GM18519 (cell line): ENCODE results near the gene SRR.

Experiments
- ATAC-seq: cut with Tn5 transposase; IDR thresholded peaks from one replicate; pipeline ENCODE4 v1.9.1; 2021; ENCODE audit warnings: mild to moderate bottlenecking, moderate library complexity; ENCODE audit not compliant: unreplicated experiment, low FRiP score

SRR gene

DNA sequence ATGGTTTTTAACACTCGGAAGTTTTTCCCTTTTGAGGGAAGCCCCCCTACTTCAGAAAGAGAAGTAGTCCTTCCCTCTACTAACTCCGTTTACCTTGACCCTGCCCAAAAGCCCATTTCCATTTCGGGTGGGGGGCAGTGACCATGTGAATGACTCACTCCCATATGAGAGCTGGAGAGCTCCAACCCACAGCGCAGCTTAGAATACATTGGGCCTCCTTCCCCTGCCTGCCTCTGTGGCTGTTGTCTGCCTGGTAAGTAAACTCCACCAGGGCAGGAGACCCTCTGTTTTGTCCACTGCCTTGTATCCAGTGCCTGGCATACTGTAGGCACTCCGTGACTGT is 34.5 kb downstream of the SRR start:
- no peak for ATAC-seq

DNA sequence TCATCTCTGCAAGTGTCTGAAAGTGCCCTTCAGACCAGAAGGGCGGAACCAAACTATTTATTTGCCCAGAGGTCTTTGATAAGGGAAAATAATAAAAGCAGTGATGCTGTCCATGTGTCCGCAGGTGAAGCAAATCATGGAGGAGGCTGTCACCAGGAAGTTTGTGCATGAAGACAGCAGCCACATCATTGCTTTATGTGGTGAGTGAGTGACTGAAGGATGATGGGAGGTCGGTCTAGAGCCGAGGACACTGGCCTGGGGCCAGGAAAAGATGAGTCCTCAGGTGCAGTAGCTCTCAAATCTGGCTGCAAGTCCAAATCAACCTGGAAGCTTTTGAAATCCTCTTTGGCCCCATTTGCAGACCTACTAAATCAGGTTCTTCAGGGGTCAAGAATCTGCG is 39.7 kb downstream of the SRR start:
- ATAC-seq = no peak

DNA sequence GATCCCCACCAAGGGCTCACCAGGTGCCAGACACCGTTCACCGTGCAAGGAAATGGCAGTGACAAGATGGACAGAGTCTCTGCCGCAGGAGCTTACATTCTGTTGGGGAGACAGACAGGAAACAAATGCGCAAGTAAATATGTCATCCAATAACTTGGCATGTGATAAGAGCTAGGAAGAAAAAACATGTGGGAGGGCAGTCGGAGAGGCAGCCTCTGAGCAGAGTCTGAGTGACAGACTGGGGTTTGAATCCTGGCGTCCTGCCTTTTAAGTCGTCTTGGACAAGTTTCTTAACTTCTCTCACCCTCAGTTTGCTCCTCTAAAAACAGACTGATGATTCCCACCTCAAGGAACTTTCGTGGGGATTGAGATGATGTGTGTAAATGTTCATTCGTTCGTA is 40.8 kb downstream of the SRR start:
- no peak for ATAC-seq

DNA sequence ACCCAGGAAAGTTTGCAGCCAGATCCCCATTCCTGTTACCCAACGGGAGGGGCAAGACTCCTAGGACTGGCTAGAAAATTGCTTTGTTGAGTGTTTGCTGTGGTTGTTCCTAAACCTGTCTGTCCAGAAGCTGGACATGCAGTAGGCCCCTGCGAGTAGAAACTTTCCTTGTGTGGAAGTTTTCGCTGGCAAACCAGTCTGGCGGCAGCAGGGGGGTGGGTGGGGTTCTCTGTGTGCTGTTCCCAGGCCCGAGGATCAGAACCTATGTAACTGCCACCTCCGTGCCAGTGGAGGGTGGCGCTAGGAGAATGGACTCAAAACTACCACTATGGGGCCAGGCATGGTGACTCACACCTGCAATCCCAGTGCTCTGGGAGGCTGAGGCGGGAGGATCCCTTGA is 42.7 kb downstream of the SRR start:
- no peak for ATAC-seq

DNA sequence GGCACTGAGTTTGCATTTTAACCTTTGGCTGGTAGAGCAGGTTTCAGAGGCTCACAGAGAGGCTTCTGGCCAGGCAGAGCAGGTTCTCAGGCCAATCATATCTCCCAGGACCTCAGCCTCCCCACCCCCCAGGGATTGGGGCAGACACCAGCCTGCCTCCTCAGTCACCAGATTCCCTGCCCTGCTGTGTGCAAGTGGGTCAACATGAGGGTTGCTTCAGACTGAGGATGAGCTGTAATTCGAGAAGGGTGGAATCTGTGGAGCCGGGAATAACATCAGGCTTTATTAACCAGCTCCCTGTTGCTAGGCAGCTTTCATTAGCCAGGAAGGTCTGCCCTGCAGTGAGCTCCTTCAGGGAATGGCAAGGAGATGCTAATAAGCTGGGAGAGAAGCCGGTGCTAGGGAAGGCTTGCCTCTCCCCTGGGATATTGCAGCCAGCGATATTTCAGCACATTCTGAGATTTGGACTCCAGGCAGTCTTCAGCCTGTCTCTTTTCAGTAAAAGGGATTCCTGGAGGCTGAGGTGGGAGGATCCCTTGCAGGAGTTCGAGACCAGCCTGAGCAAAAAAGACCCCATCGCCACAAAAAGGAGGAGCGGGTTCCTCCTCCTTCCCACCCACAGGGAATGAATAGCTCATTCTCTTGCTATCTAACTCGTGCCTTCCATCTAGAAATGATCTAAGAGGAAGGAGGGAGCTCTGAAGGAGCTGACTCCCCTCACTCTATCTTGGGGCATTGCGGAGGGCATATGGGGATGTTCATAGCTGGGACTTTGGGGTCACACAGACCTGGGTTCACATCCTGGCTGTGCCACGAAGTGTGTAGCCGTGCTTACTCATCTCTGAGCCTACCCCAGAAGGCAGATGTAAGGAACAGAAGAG is 44.3 kb downstream of the SRR start:
- no peak for ATAC-seq

DNA sequence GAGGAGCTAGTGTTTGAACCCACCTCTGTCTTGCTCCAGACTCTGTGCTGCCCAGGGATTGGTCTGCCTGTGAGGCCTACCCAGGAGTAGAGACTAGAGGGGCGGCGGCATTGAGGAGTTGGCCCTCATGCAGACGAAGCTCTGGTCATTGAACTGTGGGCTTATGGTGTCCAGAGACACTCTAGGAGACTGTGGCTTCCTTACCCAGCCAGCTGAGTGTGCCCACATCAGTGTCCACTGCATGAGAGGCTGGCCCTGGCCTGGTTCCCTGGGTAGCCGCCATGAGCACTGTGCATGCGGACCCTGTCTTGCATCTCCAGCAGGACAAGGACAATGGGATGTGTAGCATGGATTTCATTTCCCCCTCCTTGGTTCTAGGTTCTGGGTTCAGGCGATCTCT is 47.5 kb downstream of the SRR start:
- no peak for ATAC-seq

DNA sequence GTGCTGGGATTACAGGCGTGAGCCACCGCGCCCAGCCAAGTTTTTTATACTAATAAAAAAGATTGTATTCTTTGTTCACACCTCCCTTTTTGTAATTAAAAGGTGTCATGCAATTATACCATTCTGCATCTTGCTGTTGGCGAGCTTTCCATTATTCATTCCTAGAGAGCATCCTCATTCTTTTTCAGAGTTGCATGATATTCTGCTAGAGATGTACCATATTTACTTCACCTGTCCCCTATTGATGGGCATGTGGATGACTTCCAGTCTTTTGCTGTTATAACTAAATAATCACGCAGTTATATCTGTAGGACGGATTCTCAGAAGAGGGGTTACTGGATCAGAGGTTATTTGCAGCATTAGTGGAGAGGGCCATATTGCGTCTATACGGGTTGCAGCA is 50.6 kb downstream of the SRR start:
- no peak for ATAC-seq

DNA sequence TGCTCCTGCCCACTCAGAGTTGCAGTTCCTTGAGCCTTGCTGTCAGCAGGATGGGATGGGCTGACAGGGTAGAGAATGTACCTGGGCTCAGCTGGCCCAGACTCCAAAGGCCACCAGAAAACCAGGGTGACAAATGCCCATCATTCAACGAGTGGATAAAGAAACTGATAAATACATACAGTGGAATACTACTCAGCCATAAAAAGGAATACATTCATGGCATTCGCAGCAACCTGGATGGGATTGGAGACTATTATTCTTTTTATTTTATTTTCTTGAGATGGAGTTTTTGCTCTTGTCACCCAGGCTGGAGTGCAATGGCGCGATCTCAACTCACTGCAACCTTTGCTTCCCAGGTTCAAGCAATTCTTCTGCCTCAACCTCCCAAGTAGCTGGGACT is 53.5 kb downstream of the SRR start:
- no peak for ATAC-seq

DNA sequence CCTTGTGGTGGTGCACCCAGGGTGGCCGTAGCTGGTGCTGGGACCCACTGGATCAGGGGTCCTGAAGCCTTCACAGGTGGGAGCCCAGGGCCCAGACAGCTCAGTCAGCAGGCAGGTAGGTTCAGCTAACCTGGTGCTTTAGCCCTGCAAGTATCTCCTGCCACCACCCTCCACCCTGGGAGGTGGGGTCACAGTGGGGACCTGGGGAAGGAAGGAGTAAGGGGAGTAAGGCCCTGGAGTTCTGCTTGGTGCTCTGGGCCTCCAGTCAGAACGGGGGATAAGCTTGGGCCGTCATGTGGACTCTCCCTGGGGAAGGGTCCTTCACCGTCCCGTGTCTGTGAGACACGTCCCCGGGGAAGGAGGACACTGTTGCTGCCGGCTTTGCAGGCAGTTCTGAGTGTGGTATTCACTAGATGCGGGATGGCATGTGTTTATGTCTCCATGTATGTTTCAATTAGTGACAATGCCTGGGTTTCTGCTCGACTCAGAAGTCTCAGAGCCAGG is 54.2 kb downstream of the SRR start:
- ATAC-seq = no peak

DNA sequence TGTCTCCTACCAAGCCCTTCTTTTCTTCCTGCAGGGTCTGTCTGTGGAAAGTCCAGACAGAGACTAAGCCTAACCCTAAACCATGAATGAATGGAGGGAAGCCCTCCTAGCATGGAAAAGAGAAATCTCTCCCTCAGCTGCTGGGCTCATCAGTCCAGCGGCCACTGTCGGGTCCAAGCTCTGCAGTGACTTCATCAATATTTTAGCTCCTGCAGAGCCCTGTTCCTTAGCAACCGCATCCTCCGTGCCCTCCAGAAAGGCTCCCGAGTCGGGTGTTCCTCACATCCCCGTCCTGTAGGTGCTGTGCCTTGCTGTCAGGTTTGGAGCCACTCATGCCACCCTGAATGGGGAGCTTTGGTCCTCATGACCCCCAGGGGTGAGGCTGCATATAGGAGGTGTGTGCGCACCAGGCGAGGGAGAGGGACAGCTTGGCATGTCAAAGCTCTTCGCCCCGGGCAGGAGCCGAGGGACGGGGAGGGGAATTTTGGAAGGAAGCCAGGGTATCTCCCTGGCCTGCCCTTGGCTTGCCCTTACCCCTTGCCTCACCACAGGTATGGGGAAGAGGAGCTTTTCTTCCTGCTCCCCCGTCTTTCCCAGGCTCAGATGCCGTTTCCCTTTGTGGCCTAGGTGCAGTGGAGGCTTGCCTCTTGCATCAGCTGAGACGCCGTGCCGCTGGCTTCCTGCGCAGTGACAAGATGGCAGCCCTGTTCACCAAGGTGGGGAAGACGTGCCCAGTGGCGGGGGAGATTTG is 57.4 kb downstream of the SRR start:
- ATAC-seq = no peak

DNA sequence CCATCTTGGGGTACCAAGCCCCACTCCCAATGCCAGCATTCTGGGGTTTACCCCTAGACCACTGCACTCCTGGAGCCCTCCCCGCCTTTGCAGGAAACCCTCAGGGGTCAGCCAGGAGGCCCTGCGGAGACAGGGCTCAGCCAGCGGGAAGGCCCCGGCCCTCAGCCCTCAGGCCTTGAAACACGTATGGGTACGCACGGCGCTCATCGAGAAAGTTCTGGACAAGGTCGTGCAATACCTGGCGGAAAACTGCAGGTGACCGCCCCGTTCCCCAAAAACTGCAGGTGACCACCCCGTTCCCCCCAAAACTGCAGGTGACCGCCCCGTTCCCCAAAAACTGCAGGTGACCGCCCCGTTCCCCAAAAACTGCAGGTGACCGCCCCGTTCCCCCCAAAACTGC is 58.3 kb downstream of the SRR start:
- no peak for ATAC-seq

DNA sequence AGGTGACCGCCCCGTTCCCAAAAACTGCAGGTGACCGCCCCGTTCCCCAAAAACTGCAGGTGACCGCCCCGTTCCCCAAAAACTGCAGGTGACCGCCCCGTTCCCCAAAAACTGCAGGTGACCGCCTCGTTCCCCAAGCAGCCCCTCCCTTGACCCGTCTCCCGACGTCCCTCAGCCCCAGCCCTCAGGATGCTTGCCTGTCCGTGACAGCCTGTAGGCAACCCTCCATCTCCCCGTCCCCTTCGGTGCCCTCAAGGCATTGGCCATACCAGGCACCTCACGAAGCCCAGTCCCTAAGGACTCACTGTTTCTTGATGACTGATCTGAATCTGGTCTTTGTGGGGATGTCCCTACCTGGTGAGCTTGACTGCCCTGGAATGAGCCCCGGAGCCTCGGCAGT is 58.7 kb downstream of the SRR start:
- ATAC-seq = no peak

DNA sequence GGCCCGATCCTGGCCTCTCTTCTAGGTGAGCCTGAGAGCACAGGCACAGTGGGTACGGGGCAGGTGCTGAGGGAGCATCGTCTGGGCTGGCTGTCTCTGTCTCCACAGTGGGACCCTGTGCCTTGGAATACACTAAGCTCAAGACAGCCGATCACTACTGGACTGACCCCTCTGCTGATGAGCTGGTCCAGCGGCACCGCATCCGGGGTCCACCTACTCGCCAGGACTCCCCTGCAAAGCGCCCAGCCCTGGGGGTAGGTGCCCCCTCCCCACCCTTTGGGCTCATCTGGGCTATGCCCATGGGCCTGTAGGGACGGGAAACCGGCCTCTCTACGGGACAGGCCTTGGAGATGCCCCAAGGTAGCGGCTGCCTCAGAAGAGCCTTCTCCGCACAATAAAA is 59.1 kb downstream of the SRR start:
- no peak for ATAC-seq

DNA sequence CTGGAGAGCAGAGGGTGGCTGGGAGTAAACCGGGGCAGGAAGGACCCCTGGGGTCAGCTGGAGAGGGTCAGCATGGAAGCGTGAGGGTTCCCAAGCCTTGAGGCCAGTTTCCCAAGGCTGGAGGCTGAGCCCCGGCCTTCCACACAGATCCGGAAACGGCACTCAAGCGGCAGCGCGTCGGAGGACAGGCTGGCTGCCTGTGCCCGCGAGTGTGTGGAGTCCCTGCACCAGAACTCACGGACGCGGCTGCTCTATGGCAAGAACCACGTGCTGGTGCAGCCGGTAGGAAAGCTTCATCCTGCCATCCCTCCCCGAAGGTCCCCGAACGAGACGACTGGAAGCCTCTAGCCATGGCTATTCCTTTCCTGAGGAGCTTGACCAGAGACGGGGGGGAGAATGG is 59.6 kb downstream of the SRR start:
- ATAC-seq = no peak

DNA sequence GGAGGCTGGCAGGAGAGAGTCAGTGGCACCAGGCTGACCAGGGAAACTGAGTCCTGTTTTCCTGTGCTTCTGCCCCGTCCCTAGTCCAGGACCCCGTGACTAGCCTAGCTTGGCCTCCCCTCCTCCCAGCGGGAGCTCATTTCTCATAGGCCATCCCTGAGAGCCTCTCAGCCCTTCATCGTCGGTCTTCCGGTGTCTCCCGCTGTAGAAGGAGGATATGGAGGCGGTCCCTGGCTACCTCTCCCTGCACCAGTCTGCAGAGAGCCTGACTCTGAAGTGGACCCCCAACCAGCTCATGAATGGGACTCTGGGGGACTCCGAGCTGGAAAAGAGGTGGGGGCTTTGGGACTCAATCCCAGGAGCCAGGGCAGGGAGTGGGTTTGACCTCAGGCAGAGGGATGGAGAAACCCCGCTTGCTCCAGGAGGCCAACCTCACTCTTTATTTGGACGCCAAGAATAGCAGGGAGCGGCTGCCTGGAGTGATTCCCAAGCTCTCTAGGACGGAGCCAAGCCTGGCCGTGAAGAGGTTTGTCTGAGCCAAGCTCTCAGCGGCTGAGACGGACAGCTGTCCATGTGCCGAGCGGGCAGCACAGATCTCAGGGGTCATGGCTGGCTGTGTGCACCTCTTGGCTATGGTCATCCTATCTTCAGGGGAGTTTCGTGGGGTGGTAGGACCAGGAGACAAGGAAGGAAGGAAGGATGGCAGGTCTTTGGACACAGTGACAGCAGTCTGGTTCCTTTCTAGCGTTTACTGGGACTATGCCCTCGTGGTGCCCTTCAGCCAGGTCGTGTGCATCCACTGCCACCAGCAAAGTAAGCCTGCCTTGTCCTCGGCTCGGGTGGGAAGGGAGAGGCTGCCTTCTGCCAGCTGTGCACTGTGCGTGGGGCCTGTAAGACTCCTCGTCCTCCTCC is 60.4 kb downstream of the SRR start:
- no peak for ATAC-seq

DNA sequence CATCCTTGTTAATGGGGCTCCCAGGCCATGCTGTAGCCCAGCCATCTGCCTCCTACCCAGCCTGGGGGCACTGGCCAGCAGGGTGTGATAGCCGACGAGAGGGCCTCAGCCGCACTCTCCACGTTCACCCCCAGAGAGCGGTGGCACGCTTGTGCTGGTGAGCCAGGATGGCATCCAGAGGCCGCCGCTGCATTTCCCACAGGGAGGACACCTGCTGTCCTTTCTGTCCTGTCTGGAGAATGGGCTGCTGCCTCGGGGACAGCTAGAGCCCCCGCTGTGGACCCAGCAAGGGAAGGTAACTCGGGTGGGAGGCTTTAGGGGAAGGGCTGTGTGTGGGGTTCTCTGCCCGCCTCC is 61.0 kb downstream of the SRR start:
- no peak for ATAC-seq

DNA sequence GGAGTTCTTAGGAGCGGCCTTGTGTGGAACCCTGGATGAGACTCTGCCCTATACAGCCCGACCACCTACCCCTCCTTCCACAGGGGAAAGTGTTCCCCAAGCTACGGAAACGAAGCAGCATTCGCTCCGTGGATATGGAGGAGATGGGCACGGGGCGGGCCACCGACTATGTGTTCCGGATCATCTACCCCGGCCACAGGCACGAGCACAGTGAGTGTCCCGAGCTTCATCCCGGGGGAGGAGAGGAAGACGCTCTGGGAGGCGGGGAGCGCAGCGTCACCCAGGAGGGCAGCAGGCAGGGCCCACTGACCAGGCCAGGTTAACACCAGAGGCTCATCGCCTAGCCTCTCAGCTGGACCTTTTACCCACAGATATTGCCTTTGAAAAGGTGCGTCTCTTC is 61.4 kb downstream of the SRR start:
- ATAC-seq = no peak

DNA sequence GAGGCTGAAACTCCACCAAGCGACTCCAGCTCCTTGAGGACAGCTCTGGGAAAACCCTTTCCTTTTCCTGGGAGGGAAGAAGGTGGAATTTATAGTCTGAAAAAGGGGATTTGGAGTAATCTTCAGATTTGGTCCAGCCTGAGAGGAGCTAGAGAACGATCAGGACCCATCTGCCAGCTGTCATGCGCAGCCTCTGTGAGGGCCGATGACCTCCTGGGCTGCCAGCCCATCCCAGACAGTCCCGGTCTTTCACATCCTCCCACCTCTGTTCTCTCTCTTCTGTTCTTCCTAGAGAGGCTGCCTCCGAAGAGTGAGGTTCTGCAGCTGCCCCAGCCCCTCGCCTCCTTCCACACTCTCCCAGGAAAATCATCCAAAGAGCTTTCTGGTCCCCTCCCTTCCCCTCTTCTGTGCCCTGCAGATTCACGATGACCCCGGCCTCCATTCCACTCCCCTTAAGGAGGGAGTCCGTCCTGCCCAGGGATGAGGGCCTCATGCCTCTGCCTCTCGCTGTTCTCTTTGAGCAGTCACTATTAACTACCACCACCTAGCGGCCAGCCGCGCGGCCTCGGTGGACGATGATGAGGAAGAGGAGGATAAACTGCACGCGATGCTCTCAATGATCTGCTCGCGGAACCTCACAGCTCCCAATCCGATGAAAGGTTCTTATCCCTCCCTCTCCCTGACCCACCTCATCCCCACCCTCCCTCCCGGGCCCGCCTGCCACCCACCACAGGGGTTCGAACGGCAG is 63.2 kb downstream of the SRR start:
- ATAC-seq = no peak

DNA sequence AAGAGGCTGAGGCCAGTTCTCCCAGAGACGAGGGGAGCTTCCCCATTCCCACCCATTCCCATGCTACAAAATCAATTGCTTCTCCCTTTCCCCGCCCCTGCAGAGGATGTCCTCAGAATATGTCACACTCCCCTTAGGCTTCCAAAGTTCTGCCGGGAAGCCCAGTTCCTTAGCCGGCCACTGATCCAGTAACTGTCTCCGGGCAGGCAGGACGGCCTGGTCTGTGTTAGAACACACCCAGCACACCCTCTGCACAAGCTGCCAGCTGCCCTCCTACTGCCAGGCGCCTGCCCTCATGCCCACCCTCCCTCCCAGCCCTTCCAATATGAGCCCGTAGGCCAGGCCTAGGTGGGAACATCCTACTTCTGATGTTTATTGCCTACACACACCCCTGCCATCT is 64.6 kb downstream of the SRR start:
- ATAC-seq = no peak

DNA sequence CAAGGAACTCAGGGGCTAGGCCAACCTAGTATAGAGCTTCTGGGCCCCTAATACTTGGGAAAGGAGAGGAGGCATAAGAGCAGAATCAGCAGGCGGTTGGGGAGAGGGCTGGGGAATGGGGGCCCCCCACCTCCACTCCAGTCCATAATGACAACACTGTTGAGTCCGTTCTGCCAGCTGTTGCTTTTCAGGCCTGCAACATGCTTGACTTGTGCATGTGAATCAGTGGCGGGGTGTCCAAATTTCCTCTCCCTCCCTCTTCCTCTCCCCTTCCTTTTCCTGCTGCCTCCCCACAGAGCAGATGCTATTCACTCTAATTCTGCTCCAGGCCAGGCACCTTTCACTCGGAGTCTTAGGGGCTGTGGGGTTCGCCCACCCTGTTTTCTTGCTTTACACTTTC is 65.3 kb downstream of the SRR start:
- ATAC-seq = no peak
